IPS DF 6.9 (cell line): ENCODE results near the gene IRS1.
"Not testable (repeated sequence)": the region's sequence is repeated elsewhere in the genome, so short reads cannot be mapped to it uniquely, and the experiment has no call there.

Source experiments
- DNase-seq: peaks from one replicate; pipeline ENCODE4 v3.0.0-alpha.2; 2013; ENCODE audit warnings: low read depth, low spot score
- H3K27ac ChIP-seq: one replicate; pipeline ENCODE4 v1.5.1; 2013; ENCODE audit warnings: low read length, control low read depth
- H3K27me3 ChIP-seq: 2 replicates; pipeline ENCODE4 v1.6.1; 2013; ENCODE audit warnings: mild to moderate bottlenecking, low read length; ENCODE audit not compliant: control insufficient read depth, insufficient read depth
- H3K36me3 ChIP-seq: 2 replicates; pipeline ENCODE4 v1.6.1; 2013; ENCODE audit warnings: low read length; ENCODE audit not compliant: control insufficient read depth, insufficient read depth
- H3K4me1 ChIP-seq: 2 replicates; pipeline ENCODE4 v1.6.1; 2013; ENCODE audit warnings: low read length; ENCODE audit not compliant: control insufficient read depth, insufficient read depth
- H3K4me3 ChIP-seq: 2 replicates; pipeline ENCODE4 v1.5.1; 2013; ENCODE audit warnings: mild to moderate bottlenecking, low read length
- H3K9me3 ChIP-seq: 2 replicates; pipeline ENCODE4 v1.6.1; 2013; ENCODE audit warnings: low read length, inconsistent platforms; ENCODE audit not compliant: control insufficient read depth, insufficient read depth
- WGBS: extraction: QIAGEN DNeasy Blood & Tissue Kit; methylation state at CpG from one replicate; pipeline ENCODE4 v1.1.7; 2013; ENCODE audit warnings: mixed read lengths, missing lambda C conversion rate; ENCODE audit not compliant: insufficient read length, insufficient coverage; 5-methylcytosine and 5-hydroxymethylcytosine counted together

IRS1 gene

DNA sequence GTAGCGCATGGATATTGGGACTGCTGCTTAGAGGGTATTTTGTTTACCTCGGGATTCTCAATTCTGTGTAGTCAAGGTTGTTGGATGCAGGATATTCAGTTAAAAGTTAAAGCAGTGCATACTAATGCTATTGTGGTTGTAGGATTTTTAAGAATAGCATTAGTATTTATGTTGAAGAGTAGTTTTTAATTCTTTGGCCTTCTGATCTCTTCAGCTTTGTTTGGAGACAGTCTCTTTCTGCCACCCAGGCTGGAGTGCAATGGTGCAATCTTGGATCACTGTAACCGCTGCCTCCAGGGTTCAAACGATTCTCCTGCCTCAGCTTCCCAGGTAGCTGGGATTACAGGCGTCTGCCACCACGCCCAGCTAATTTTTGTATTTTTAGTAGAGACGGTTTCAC, 37.7 kb upstream of the IRS1 start:
- no peaks in the 10 kb centered on the region for H3K4me1 ChIP-seq
- H3K27me3 ChIP-seq, result no peaks in the 10 kb centered on the region
- no peak for DNase-seq
- H3K4me3 ChIP-seq, result no peak overlapping the region
- no peaks in the 10 kb centered on the region for H3K9me3 ChIP-seq
- WGBS, result no CpG with 5 or more reads among the region's 7 CpGs
- no peaks in the 10 kb centered on the region for H3K36me3 ChIP-seq
- no peak overlapping the region for H3K27ac ChIP-seq

DNA sequence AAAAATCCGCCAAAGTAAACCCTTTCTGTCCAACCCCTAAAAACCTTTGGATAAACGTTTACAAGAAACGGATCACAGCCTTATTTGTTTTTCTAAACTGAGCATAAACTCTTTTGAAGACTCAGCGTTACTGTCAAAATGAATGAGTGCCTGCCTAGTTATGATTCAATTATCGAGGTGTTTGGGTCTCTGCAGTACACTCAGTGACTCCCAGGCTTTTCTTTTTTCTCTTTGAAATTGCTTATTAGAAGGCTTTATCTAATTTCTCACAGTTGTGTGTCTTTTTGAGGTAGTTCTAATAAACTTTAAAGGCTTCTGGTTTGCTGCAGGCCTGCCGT, 36.9 kb upstream of the IRS1 start:
- no peak overlapping the region for H3K27ac ChIP-seq
- H3K36me3 ChIP-seq, result no peaks in the 10 kb centered on the region
- no peaks in the 10 kb centered on the region for H3K27me3 ChIP-seq
- no peaks in the 10 kb centered on the region for H3K4me1 ChIP-seq
- WGBS, result no CpG with 5 or more reads among the region's 6 CpGs
- H3K4me3 ChIP-seq, result no peak overlapping the region; the same call in 1 of the 2 replicates
- H3K9me3 ChIP-seq, result no peaks in the 10 kb centered on the region
- DNase-seq, result no peak

DNA sequence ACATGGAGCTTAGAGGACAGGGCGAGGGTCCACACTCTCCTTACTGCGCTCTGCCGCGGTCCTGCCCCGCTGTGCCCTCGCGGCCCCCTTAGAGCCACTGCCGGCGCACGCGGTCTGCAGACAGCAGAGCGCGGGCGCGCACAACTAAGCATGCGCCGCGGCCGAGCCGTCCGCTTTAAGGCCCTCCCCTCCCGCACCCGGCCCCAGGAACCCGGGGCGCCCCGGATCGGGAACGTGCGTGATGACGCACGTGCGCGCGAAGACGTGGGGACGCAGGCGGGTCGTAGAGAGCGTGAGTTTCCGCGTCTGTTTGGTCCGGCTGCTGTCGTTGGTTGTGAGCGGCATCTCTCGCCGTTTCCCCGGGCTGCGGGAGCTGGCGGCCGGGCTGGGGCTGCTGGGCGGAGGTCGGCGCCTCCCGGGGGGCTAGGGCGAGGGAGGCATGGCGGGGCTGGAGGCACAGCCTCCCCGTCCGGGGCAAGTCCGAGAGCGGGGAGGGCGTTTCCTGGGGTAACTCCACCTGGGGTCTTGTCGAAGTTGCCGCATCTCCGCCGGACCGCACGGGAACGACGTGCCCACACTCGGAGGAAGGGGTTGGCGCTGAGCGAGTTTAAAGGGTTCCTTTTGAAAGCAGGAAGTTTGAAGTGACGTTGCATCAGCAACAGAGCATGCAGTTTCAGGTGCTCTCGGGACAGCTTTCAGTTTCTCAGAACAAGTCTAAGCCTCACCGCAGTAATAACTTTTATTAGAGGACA, 36.4 kb upstream of the IRS1 start, which contains the start of gene RHBDD1:
Gene RHBDD1, plus strand, starts transcription at position 259 of the 752 bp plus-strand sequence. CDS start 28,640 bp downstream, outside the sequence.
- Histone ChIP-seq H3K4me1 (no peaks in the 10 kb centered on the region), H3K9me3 (no peaks in the 10 kb centered on the region), H3K4me3 (peak within 1 kb of the TSS; percentile 41; the same call in 1 of the 2 replicates), H3K27me3 (no peaks in the 10 kb centered on the region), H3K27ac (no peak within 1 kb of the TSS), H3K36me3 (no peaks in the 10 kb centered on the region)
- DNase-seq, result peak; percentile 75
- WGBS, result no CpG with 5 or more reads among the region's 75 CpGs

DNA sequence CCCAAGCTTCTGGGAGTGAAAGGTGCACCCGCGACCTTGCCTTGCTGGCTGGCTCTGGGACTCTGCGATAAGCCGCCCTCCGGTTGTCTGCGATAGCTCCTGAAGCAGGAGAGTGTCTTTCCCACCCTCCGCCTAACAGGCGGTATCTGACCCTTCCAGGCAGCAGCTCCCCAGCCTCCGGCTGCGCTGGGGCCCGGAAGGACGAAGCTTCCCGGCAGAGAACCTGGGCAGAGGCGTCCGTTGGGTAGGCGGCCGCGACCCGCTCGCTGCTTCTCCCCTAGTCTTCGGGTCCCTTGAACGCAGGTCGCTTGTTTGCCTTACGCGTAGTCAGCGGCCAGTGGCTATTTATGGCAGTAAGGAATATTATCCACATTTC, 35.8 kb upstream of the IRS1 start:
- H3K27ac ChIP-seq, result no peak overlapping the region
- no peaks in the 10 kb centered on the region for H3K36me3 ChIP-seq
- peak; percentile 16 for DNase-seq
- no peaks in the 10 kb centered on the region for H3K27me3 ChIP-seq
- H3K4me3 ChIP-seq, result peak overlapping the region; percentile 41; the same call in 1 of the 2 replicates
- H3K9me3 ChIP-seq, result no peaks in the 10 kb centered on the region
- WGBS, result no CpG with 5 or more reads among the region's 26 CpGs
- H3K4me1 ChIP-seq, result no peaks in the 10 kb centered on the region

DNA sequence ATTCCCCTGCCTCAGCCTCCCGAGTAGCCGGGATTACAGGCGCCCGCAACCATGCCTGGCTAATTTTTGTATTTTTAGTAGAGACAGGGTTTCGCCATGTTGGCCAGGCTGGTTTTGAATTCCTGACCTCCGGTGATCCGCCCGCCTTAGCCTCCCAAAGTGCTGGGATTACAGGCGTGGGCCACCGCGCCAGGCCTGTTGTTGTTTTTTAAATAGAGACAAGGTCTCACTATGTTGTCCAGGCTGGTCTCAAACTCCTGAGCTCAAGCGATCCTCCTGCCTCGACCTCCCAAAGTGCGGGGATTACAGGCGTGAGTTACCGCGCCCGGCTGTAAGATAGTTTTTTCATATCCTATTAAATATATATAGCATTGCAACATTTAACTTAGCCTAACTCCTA, 35.3 kb upstream of the IRS1 start:
- H3K27me3 ChIP-seq, H3K4me1 ChIP-seq, H3K27ac ChIP-seq: not testable (repeated sequence)

DNA sequence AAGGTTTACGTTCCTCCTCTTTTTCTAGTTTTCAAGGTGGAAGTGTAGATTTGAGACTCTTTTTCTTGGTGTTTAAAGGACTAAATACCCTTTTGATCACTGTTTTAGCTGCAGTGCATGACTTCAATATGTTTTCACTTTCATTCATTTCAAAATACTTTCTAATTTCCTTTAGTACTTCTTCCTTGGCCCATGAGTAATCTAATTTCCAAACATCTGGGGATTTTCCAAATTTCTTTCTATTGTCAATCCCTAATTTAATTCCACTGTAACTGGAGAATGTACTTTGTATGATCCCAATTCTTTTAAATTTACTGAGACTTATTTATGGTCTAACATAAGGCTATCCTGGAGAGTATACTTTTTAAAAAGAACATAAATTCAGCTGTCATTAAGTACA, 32.4 kb upstream of the IRS1 start:
- H3K4me1 ChIP-seq, result no peaks in the 10 kb centered on the region
- no peak overlapping the region for H3K27ac ChIP-seq
- H3K27me3 ChIP-seq, result no peaks in the 10 kb centered on the region
- WGBS, result no CpG with 5 or more reads among the region's 1 CpG
- no peaks in the 10 kb centered on the region for H3K36me3 ChIP-seq
- DNase-seq, result no peak
- no peak overlapping the region for H3K4me3 ChIP-seq
- no peaks in the 10 kb centered on the region for H3K9me3 ChIP-seq

More for the DNA sequence above, 35.3 kb upstream of the IRS1 start:
- H3K9me3 ChIP-seq, DNase-seq, H3K4me3 ChIP-seq, H3K36me3 ChIP-seq: not testable (repeated sequence)
- no CpG with 5 or more reads among the region's 18 CpGs for WGBS

DNA sequence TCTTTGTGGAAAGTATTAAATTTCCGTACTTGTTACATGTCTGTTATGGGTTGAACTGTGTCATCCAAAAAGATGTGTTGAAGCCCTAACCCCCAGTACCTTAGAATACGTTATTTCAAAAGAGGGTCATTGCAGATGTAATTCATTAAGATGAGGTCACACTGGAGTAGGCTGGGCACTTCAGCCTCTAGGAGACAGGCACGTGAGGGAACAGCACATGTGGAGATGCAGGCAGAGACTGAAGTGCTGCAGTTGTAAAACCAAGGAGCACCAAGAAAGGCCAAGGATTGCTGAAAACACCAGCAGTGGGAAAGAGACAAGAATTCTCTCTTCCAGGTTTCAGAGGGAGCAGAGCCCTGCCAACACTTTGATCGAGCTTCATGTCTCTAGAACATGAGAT, 31.6 kb upstream of the IRS1 start:
- Histone ChIP-seq H3K27me3 (no peaks in the 10 kb centered on the region), H3K9me3 (no peaks in the 10 kb centered on the region), H3K4me1 (no peaks in the 10 kb centered on the region), H3K36me3 (no peaks in the 10 kb centered on the region), H3K4me3 (no peak overlapping the region), H3K27ac (no peak overlapping the region)
- WGBS, result no CpG with 5 or more reads among the region's 4 CpGs
- no peak for DNase-seq

DNA sequence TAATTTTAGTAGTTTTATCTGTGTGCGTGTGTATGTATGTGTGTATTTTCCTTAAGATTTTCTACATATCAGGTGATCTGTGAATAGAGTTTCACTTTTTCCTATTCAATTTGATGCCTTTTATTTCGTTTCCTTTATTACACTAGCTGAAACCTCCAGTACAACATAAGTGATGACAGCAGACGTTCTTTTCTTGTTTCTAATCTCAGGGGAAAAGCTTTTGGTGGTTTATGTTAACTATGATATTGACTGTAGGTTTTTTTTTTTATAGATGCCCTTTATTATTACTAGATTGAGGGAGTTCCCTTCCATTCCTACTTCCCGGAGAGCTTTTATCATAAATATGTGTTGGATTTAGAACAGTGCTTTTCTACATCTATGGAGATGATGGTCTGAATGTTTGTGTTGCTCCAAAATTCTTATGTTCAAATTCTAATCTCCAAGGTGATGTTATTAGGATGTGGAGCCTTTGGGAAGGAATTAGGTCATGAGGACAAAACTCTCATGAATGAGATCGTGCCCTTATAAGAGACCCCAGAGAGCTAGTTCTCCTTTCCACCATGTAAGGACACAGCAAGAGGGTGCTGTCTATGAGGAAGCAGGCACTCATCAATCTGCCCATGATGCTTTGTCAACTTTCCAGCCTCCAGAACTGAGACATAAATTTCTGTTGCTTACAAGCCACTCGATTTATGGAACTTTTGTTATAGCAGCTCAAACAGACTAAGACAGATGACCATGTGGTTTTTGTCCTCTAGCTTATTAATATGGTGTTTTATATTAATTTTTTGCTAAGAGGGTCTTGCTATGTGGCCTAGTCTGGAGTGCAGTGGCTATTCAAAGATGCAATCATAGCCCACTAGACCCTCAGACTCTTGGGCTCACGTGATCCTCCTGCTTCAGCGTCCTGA, 30.4 kb upstream of the IRS1 start:
- H3K27me3 ChIP-seq, result no peaks in the 10 kb centered on the region
- no peak for DNase-seq
- no peaks in the 10 kb centered on the region for H3K4me1 ChIP-seq
- WGBS, result no CpG with 5 or more reads among the region's 8 CpGs
- H3K9me3 ChIP-seq, result no peaks in the 10 kb centered on the region
- no peak overlapping the region for H3K4me3 ChIP-seq
- H3K36me3 ChIP-seq, result no peaks in the 10 kb centered on the region
- no peak overlapping the region for H3K27ac ChIP-seq

DNA sequence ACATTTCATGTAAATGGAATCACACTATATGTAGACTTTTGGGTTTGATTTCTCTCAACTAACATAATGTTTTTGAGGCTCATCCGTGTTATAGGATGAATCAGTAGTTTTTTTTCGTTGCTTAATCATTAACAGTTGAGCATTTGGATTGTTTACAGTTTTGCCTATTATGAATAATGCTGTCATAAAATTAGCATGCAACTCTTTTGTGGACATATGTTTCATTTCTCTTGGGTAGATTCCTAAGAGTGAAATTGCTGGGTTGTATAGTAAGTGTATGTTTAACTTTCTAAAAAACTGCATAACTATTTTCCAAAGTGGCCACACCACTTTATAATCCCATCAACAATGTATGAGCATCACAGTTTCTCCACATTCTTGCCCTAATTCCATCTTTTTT, 28.6 kb upstream of the IRS1 start:
- Histone ChIP-seq H3K27ac (no peak overlapping the region), H3K36me3 (no peaks in the 10 kb centered on the region), H3K9me3 (no peaks in the 10 kb centered on the region), H3K4me1 (no peaks in the 10 kb centered on the region), H3K4me3 (no peak overlapping the region), H3K27me3 (no peaks in the 10 kb centered on the region)
- WGBS, result no CpG with 5 or more reads among the region's 2 CpGs
- no peak for DNase-seq

DNA sequence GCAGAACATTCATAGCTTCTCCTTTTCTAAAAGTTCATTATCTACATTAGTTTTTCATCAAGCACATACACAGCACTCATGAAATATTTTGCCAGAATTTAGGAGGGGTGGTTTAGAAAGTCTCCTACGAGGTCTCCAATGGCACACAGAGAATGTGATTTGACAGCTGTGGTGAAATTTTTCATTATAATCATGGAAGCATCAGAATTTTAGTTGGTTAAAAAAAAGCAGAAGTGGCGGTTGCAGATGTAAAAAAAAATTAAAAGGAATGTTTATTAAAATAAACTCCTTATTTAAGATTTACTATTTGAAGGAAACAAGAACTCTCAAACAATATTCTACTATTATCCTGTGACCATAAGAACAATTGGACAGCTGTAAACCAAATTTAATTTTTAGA, 25.4 kb upstream of the IRS1 start:
- WGBS, result no CpG with 5 or more reads among the region's 2 CpGs
- Histone ChIP-seq H3K9me3 (no peaks in the 10 kb centered on the region), H3K27me3 (no peaks in the 10 kb centered on the region), H3K36me3 (no peaks in the 10 kb centered on the region), H3K4me3 (no peak overlapping the region), H3K27ac (no peak overlapping the region), H3K4me1 (no peaks in the 10 kb centered on the region)
- no peak for DNase-seq
